T47D (cell line): ENCODE results near the gene RXRA.
A peak's percentile ranks its signal among the peaks of the same experiment; 100 is the strongest.
"Not testable (repeated sequence)": the region's sequence is repeated elsewhere in the genome, so short reads cannot be mapped to it uniquely, and the experiment has no call there.

ENCODE experiments used
- DNase-seq, 2 experiments: peaks; one replicate each; pipeline versions ENCODE4 v3.0.0 to v3.0.0-alpha.2; 2011 to 2012; ENCODE audit warnings: low read depth in 1 of 2, low spot score in 1 of 2
- JUND ChIP-seq: IDR thresholded peaks from 2 replicates; pipeline ENCODE4 v1.6.1; 2012; ENCODE audit warnings: low read depth
- in situ Hi-C: cut with HindIII; loops from 2 replicates; pipeline ENCODE4 v1.10.0; 2016; ENCODE audit warnings: low sequenced_read_pairs, low pct_unique_long_range_greater_than_20kb

The RXRA gene

DNA sequence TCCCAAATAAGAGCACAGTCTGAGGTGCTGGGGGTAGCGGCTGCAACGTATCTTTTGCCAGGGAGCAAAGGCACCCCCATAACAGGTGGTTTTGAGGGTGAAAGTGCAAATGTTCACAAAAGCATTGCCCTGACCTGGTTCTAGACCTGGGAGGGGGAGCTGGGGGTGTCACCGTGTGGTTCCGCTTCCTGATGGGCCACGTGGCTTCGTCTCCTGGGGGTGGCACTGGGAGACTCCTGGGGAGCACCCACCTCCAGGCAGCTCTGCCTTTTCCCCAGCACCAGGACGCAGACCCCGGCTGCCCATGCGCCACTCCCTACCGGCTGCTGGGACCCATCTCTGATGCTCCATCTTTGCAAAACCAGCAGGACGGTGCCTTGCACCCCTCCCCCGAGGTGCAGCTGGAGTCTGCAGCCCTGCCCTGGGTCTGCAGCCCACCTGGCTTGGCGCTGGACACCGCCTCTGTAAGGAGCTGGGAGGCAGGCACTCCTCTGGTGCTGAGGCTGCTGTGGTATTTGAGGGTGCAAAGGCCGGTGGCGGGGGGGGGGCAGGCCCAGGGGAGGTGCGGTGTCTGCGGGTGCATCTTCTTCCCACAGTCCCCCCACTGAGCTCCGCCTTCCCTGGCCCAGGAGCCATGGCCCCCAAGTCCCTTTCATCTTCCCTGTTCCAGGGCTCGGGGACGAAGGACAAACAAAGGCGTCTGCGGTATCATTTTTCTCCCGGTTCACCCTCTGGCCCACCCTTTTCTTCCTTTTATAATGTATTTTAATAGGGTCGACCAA is 29.8 kb upstream of the RXRA start:
- in situ Hi-C loops = no loop called here
- TF ChIP-seq JUND = no peak
- DNase-seq = no peak

DNA sequence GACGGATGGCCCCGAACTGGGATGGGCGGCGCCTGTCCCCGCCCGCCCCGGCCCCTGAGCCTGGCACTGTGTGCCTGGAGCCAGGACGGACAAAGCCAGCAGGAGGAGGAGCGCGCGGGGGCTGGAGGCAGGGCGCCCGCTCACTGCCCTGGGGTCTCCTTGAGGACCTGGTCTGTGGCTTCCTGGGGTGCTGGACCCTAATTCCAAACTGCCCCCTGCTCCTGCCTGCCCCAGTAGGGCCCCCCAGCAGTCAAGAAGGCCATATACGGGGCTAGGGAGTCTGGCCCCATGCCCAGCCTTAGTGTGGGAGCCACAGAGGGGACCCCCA is 29.2 kb upstream of the RXRA start:
- no peak for DNase-seq
- in situ Hi-C loops = no loop called here
- no peak for TF ChIP-seq JUND

DNA sequence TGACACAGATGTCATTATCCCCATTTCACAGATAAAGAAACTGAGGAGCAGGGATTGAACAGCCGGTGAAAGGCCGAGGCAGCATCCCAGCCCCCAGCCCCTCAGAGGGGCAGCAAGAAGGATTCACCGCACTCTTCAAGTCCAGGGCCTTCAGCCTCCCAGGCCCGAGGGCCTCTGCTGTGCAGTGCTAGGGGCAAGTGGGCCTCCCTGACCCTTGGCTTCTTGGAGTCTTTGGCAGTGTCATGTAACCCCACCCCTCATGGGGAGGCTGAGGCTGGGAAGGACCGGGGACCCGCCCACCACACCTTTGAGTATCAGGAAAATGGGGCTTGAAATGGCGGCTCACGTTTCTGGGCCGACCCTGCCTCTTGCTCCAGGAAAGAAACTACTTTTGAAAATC is 28.7 kb upstream of the RXRA start:
- no peak for TF ChIP-seq JUND
- in situ Hi-C loops = no loop called here
- DNase-seq = no peak

DNA sequence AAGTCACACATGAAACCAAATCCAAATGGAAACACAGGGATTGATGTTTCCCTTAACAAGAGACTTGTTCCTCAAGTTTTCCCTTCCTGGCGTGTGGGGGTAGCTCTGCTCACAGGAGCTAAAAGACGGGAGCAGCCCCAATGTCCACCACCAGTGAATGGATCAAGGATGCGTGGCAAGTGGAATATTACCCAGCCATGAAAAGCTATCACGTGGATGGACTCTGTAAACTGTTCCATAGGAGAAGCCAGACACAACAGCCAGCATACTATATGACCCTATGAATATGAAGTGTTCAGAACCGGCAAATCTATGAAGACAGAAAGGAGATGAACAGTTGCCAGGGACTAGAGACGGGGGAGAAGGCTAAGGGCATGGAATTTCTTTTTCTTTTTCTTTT is 28.3 kb upstream of the RXRA start:
- in situ Hi-C loops = no loop called here
- no peak for DNase-seq
- no peak for TF ChIP-seq JUND

DNA sequence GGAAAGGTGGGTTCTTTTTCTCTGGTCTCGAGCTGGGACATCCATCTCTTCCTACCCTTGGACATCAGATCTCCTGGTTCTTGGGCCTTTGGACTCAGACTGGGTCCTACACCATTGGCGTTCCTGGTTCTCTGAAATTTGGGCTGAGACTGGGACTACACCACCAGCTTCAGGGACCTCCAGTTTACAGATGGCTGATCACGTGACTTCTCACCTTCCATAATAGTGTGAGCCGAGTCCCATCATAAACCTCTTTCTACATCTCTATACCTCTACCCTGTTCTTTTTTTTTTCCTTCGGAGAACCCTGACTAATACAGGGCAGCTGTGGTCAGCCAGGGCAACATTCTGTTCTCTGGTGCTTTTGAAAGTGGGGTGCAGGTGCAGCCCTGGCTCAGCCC is 27.2 kb upstream of the RXRA start:
- no peak for DNase-seq
- no peak for TF ChIP-seq JUND
- in situ Hi-C loops = no loop called here

DNA sequence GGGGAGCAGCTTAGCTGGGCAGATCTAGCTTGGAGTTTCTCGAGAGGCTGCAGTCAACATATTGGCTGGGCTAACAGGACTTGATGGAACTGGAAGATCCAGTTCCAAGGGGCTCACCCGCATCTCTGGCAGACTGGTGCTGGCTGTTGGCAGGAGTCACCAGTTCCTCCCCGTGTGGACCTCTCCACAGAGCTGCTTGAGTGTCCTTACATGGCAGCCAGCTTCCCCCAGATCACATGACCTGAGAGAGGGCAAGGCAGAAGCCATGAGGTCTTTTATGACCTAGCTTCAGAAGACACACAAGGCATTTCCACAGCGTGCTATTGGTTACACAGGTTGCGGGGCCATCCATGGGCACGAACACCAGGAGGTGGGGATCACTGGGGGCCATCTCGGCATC is 26.4 kb upstream of the RXRA start:
- no peak for TF ChIP-seq JUND
- DNase-seq = peak in 1 of 2 experiments; percentile 83
- in situ Hi-C loops = no loop called here

DNA sequence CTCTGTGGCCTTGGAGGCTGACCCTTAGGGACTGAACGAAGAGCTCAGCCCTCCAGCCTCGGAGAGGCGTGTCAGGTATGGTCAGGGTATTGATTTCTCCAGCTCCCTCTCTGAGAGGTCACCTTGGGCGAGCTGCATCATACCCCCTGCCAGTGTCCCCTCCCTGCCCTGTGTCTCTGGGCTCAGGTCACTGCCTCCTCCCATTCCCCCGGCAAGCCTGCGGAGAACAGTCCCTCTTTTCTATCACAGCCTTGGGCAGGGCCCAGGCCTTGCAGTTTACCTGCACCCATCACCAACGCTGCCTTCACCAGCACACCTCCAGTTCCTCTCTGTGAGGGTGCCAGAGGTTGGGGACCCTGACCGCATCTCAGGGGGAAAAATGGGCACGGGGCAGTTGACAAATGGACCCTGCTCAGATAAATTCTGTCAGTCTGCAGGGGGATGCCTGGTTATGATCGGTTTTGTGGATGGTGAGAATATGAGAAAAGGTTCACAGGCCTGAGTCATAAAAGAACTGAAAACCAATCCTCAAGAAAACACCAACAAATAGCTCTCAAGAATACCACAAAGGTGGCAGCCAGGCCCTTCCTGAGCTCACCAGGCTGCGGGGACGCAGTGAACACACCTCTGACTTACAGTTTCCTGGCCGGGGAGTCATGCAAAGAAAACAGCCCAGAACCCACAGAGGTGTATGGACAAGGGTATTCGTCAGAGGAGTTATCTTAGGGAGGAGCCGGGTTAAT is 24.7 kb upstream of the RXRA start:
- TF ChIP-seq JUND = no peak
- DNase-seq = no peak
- in situ Hi-C loops = no loop called here

DNA sequence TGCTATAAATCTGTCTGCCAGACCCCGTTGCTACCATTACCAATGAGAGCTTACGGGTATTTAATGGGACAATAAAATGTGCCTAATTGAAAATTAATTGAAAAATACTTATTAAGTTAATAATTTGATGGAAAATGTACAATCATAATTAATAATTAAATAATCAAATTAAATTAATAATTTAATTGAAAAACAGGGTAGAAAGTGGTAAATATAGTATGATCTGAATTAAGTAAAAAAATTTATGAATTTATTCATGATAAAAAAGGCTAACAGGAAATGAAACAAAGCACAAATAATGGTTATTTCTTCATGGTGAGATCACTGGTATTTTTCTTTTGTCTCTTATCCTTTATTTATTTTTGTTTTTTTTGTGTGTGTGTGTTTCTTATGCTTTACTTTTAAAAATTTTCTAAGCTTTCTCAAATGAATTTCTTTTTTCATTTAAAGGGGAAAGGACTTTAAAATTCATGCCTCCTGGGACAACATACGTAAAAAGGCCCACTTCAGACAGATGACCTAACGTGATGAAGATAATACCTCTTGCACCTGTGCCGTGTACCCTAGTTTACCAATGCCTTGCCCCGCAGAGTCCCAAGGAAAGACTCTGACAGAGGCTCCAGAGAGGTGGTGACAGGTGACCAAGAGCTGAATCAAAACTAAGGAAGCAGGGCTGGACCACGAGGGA is 24.0 kb upstream of the RXRA start:
- in situ Hi-C loops = no loop called here
- TF ChIP-seq JUND = no peak
- DNase-seq = no peak

DNA sequence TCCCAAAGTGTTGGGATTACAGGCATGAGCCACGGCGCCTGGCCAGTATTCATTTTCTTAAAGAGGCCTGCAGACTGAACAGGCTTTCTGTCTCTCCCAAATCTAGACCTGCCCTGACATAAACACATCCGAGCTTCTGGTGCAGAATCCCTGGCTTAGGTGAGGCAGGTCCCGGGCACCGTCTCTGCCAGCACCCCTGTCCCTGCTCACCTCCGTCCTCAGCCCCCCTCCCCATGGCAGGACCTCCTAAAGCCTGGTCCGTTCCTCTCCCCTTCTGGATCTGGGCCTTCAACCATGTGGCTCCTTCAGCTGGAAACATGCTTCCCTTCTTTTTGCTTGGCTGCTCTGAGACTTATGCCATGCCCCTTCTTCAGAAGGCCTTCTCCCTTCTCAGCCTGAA is 22.7 kb upstream of the RXRA start:
- in situ Hi-C loops = no loop called here
- TF ChIP-seq JUND = no peak
- DNase-seq = no peak

DNA sequence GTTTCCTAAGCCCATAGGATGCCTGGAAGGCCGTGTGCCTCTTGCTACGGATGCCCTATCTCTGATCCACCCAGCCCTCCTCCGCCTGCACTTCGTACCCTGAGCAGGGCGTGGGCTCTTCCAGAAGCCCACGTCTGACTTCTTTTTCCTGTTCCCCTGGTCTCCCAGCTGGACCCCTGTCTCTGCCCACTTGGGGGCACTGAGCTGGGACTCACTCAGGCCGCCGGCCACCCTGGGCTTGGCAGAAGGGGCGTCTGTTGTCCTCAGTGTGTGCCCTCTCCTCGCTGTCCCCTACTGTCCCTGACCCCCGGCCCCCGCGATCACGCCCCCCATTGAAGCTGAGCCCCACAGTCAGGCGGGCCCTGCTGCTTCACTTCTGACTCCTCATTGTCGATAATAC is 22.0 kb upstream of the RXRA start:
- in situ Hi-C loops = no loop called here
- no peak for TF ChIP-seq JUND
- no peak for DNase-seq

DNA sequence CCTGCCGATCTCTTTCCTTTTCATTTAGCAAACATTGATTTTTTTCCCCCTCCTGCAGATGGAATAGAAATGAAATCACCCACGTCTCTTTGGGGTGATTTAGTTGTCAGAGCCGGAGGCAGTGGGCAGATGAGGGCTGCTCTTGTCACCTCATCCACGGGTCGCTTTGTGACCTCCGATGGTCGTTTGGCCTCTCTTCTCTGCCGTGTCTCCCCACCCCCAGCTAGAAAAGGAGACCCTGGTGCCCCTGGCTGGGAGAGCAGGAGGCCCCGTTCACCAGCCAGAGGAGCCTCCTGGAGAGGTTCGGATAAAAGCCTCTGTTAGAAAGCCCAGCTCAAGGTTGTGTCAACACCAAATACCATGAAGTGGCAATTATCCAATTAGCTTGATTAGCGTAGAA is 21.6 kb upstream of the RXRA start:
- no peak for TF ChIP-seq JUND
- no peak for DNase-seq
- in situ Hi-C loops = no loop called here

DNA sequence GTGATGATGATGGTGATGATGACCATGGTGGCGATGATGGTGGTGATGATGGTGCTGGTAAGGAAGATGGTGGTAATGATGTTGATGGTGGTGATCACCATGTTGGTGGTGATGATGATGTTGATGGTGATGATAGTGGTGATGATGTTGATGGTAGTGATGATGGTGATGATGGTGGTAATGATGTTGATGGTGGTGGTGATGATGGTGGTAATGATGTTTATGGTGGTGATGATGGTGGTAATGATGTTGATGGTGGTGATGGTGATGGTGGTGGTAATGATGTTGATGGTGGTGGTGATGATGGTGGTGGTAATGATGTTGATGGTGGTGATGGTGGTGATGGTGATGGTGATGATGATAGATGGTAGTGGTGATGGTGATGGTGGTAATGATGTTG is 20.7 kb upstream of the RXRA start:
- no peak for DNase-seq
- in situ Hi-C loops = no loop called here
- TF ChIP-seq JUND = no peak

DNA sequence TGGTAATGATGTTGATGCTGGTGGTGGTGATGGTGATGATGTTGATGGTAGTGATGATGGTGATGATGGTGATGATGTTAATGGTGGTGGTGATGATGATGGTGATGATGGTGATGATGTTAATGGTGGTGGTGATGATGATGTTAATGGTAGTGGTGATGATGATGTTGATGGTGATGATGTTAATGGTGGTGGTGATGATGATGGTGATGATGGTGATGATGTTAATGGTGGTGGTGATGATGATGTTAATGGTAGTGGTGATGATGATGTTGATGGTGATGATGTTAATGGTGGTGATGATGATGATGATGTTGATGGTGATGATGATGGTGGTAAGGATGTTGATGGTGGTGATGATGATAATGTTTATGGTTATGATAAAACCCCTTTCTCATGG is 20.2 kb upstream of the RXRA start:
- in situ Hi-C loops, DNase-seq: not testable (repeated sequence)
